Measurements from ENCODE around the gene GPSM3.

GPSM3 gene

DNA sequence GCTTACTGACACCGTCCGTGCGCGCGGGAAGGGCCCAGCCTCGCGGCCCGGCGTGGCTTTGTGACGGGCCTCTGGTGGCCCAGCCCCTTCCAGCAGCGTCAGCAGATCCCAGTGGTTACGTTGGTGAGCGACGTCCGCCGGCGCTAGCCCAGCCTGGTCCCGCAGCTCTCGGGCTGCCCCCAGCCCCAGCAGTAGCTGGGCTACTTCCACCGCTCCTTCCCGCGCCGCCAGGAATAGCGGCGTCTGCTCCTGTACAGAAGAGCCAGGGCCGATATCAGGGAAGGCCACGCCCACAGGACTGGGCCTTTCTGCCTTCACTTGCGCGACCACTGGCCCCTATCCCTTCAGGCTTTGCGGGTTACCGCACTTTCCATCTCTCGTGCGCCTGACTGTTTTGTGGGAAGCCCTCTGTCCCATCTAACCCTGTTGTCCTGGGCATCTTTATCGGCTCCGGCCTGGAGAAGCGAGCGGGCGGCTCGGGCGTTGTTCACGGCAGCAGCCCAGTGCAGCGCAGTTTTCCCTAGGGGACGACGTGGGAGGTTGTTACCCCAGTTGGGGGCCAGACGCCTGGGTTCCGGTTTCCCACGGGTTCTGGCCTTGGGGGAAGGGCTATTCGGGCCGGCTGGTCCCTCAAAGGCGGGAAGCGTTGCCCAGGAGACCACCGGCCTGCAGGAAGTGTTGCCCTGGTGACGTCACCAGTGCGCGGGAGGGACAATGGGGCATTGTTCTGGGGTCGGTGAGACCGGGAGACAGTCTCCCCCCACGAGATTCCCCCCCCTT lies 3.6 kb upstream of the GPSM3 start (continued):
- TF ChIP-seq ZSCAN5A (tag by site-specific recombination; IDR thresholded peaks at IDR 0.05) (peak; percentile 79; the same call in 1 of the 2 replicates), MYNN (tag by site-specific recombination; IDR thresholded peaks at IDR 0.05; ENCODE audit: borderline replicate concordance) (no peak), OVOL3 (tag by site-specific recombination; IDR thresholded peaks at IDR 0.05) (peak; percentile 49; the same call in 1 of the 2 replicates), ZNF645 (tag by site-specific recombination; IDR thresholded peaks at IDR 0.05) (no peak), ZNF292 (tag by site-specific recombination; IDR thresholded peaks at IDR 0.05; ENCODE audit: borderline replicate concordance, low read depth) (no peak), ZNF843 (tag by site-specific recombination; IDR thresholded peaks at IDR 0.05) (peak; percentile 63; the same call in 1 of the 2 replicates), ZFHX2 (tag by site-specific recombination; conservative IDR thresholded peaks at IDR 0.05) (peak; percentile 87), ZNF426 (tag by site-specific recombination; IDR thresholded peaks at IDR 0.05) (no peak), ZSCAN23 (tag by site-specific recombination; IDR thresholded peaks at IDR 0.05) (0 out of 2 replicates have a peak, but pooled peaks have one; percentile 42), ZNF560 (tag by site-specific recombination; IDR thresholded peaks at IDR 0.05; ENCODE audit: borderline replicate concordance) (no peak), BCL11A (tag by site-specific recombination; IDR thresholded peaks at IDR 0.05; ENCODE audit: low read depth) (peak; percentile 77), ZNF433 (tag by site-specific recombination; IDR thresholded peaks at IDR 0.05; ENCODE audit: low read depth) (no peak), OSR2 (tag by site-specific recombination; IDR thresholded peaks at IDR 0.05) (peak; percentile 90), ZNF169 (tag by site-specific recombination; IDR thresholded peaks at IDR 0.05) (no peak), ZNF223 (tag by site-specific recombination; IDR thresholded peaks at IDR 0.05) (0 out of 2 replicates have a peak, but pooled peaks have one; percentile 39), ZNF280C (tag by site-specific recombination; IDR thresholded peaks at IDR 0.05) (no peak), ZNF776 (tag by site-specific recombination; IDR thresholded peaks at IDR 0.05; ENCODE audit: borderline replicate concordance) (no peak), ZNF26 (tag by site-specific recombination; IDR thresholded peaks at IDR 0.05) (no peak), ZNF530 (tag by site-specific recombination; IDR thresholded peaks at IDR 0.05; ENCODE audit: low read depth) (no peak), ZNF521 (tag by site-specific recombination; IDR thresholded peaks at IDR 0.05) (no peak), ZFP37 (tag by site-specific recombination; IDR thresholded peaks at IDR 0.05) (peak; percentile 85), MEIS1 (CRISPR knock-in tag; IDR thresholded peaks at IDR 0.05; ENCODE audit: borderline replicate concordance) (no peak), REPIN1 (tag by site-specific recombination; IDR thresholded peaks at IDR 0.05; ENCODE audit: low read depth) (peak; percentile 82), SP3 (tag by site-specific recombination; IDR thresholded peaks at IDR 0.05) (peak; percentile 61)
- TF ChIP-seq, protein P1, sequence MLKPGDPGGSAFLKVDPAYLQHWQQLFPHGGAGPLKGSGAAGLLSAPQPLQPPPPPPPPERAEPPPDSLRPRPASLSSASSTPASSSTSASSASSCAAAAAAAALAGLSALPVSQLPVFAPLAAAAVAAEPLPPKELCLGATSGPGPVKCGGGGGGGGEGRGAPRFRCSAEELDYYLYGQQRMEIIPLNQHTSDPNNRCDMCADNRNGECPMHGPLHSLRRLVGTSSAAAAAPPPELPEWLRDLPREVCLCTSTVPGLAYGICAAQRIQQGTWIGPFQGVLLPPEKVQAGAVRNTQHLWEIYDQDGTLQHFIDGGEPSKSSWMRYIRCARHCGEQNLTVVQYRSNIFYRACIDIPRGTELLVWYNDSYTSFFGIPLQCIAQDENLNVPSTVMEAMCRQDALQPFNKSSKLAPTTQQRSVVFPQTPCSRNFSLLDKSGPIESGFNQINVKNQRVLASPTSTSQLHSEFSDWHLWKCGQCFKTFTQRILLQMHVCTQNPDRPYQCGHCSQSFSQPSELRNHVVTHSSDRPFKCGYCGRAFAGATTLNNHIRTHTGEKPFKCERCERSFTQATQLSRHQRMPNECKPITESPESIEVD (tag by site-specific recombination; IDR thresholded peaks at IDR 0.05) = no peak
- TF ChIP-seq, protein P2, sequence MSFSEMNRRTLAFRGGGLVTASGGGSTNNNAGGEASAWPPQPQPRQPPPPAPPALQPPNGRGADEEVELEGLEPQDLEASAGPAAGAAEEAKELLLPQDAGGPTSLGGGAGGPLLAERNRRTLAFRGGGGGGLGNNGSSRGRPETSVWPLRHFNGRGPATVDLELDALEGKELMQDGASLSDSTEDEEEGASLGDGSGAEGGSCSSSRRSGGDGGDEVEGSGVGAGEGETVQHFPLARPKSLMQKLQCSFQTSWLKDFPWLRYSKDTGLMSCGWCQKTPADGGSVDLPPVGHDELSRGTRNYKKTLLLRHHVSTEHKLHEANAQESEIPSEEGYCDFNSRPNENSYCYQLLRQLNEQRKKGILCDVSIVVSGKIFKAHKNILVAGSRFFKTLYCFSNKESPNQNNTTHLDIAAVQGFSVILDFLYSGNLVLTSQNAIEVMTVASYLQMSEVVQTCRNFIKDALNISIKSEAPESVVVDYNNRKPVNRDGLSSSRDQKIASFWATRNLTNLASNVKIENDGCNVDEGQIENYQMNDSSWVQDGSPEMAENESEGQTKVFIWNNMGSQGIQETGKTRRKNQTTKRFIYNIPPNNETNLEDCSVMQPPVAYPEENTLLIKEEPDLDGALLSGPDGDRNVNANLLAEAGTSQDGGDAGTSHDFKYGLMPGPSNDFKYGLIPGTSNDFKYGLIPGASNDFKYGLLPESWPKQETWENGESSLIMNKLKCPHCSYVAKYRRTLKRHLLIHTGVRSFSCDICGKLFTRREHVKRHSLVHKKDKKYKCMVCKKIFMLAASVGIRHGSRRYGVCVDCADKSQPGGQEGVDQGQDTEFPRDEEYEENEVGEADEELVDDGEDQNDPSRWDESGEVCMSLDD (tag by site-specific recombination; IDR thresholded peaks at IDR 0.05) = peak; percentile 65; the same call in 1 of the 2 replicates
- TF ChIP-seq, protein P3, sequence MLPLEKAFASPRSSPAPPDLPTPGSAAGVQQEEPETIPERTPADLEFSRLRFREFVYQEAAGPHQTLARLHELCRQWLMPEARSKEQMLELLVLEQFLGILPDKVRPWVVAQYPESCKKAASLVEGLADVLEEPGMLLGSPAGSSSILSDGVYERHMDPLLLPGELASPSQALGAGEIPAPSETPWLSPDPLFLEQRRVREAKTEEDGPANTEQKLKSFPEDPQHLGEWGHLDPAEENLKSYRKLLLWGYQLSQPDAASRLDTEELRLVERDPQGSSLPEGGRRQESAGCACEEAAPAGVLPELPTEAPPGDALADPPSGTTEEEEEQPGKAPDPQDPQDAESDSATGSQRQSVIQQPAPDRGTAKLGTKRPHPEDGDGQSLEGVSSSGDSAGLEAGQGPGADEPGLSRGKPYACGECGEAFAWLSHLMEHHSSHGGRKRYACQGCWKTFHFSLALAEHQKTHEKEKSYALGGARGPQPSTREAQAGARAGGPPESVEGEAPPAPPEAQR (tag by site-specific recombination; IDR thresholded peaks at IDR 0.05) = 0 out of 2 replicates have a peak, but pooled peaks have one; percentile 21
